HCT116 (cell line): ENCODE data around the gene SLC7A11. TPM values are rescaled to one million over a fixed set of nuclear protein-coding genes. Genes with fewer than 3 reads are reported as not detected.

Experiments
- ATAC-seq: fragments of 200-7000 bp; cut with Tn5 transposase; 2 replicates; pipeline ENCODE4 v1.9.1; 2020; ENCODE audit warnings: mild to moderate bottlenecking, moderate library complexity
- BruUV-seq: library from RNA; stranded (reverse); fragments of 400-500 nt; replicated peaks from 2 replicates; lab custom pipeline; 2021; lab: Mats Ljungman, UMichigan
- CTCF ChIA-PET: fragments of 300-600 bp; sonication (Branson Sonifier 250); formaldehyde crosslinking; loops from one replicate; lab custom pipeline; 2021; ENCODE audit warnings: antibody characterized with exemption; lab: Charles Lee
- POLR2A ChIA-PET: fragments of 300-600, 350-600 bp; sonication (Branson Sonifier 250); formaldehyde crosslinking; loops from one replicate; lab custom pipeline; 2021; ENCODE audit warnings: antibody characterized with exemption; lab: Charles Lee
- RAD21 ChIA-PET, 2 experiments: fragments of 300-600 bp; sonication (Branson Sonifier 250); formaldehyde crosslinking; loops; one replicate each; lab custom pipeline; 2023; ENCODE audit warnings: low total read pairs in 2 of 2; ENCODE audit not compliant: uncharacterized antibody in 2 of 2, unreplicated experiment in 2 of 2, low non-redundant PET in 1 of 2; lab: Charles Lee
- DNase-seq: peaks from one replicate; pipeline ENCODE4 v3.0.0-alpha.2; 2010; ENCODE audit warnings: low read depth, low spot score
- H2AFZ ChIP-seq: fragments of 200-600 bp; shearing (Covaris generic), sonication (generic); 2 replicates; pipeline ENCODE4 v1.6.1; 2017; ENCODE audit warnings: low read depth, mixed run types, mixed read lengths, antibody characterized with exemption, low read length; ENCODE audit not compliant: poor library complexity, severe bottlenecking
- H3K27ac ChIP-seq: 2 replicates; pipeline ENCODE4 v1.5.1; 2012; ENCODE audit warnings: low read depth, low read length
- H3K27me3 ChIP-seq: fragments of 200-600 bp; sonication (generic); 2 replicates; pipeline ENCODE4 v1.6.1; 2016; ENCODE audit warnings: mixed run types, low read length, mixed read lengths; ENCODE audit not compliant: insufficient read depth
- H3K36me3 ChIP-seq, 2 experiments: fragments of 200-500 bp in 1 of 2; fragments of 200-600 bp in 1 of 2; sonication (Bioruptor generic) in 1 of 2; sonication (generic) in 1 of 2; 2 replicates each; pipeline versions ENCODE4 v1.5.1 to v1.6.1; 2014 to 2016; ENCODE audit warnings: low read length in 2 of 2, inconsistent platforms in 1 of 2, mixed read lengths in 1 of 2, mixed run types in 1 of 2; ENCODE audit not compliant: insufficient read depth in 2 of 2, control insufficient read depth in 1 of 2
- H3K4me1 ChIP-seq, 2 experiments: fragments of 200-600 bp in 1 of 2; sonication (generic) in 1 of 2; 2 replicates each; pipeline versions ENCODE4 v1.5.1 to v1.6.1; 2012 to 2017; ENCODE audit warnings: low read length in 2 of 2, inconsistent platforms in 1 of 2, mild to moderate bottlenecking in 1 of 2, mixed read lengths in 1 of 2, mixed run types in 1 of 2, moderate library complexity in 1 of 2; ENCODE audit not compliant: insufficient read depth in 2 of 2, control insufficient read depth in 1 of 2
- H3K4me2 ChIP-seq: fragments of 200-600 bp; sonication (generic); 2 replicates; pipeline ENCODE4 v1.6.1; 2017; ENCODE audit warnings: mixed run types, low read length, mixed read lengths
- H3K4me3 ChIP-seq, 2 experiments: fragments of 200-600 bp in 1 of 2; sonication (generic) in 1 of 2; replicated peaks in 1 of 2; 2 replicates each; pipeline ENCODE4 v1.5.1; 2011 to 2016; ENCODE audit warnings: low read length in 2 of 2, control low read depth in 1 of 2, low read depth in 1 of 2, mild to moderate bottlenecking in 1 of 2, mixed read lengths in 1 of 2, mixed run types in 1 of 2
- H3K79me2 ChIP-seq: fragments of 200-600 bp; sonication (generic); 2 replicates; pipeline ENCODE4 v1.6.1; 2017; ENCODE audit warnings: mild to moderate bottlenecking, mixed run types, low read length, moderate library complexity, mixed read lengths; ENCODE audit not compliant: insufficient read depth
- H3K9ac ChIP-seq: fragments of 200-600 bp; sonication (generic); 2 replicates; pipeline ENCODE4 v1.6.1; 2016; ENCODE audit warnings: low read length, mixed read lengths
- H3K9me2 ChIP-seq: fragments of 200-600 bp; sonication (generic), shearing (Covaris generic); 2 replicates; pipeline ENCODE4 v1.6.1; 2017; ENCODE audit warnings: mixed run types, mild to moderate bottlenecking, moderate library complexity; ENCODE audit not compliant: insufficient read depth
- H3K9me3 ChIP-seq, 2 experiments: fragments of 200-500 bp in 1 of 2; fragments of 200-600 bp in 1 of 2; sonication (Bioruptor generic) in 1 of 2; sonication (generic) in 1 of 2; 2 replicates each; pipeline ENCODE4 v1.6.1; 2014 to 2017; ENCODE audit warnings: low read length in 2 of 2, mixed read lengths in 2 of 2, inconsistent platforms in 1 of 2, low read depth in 1 of 2, mild to moderate bottlenecking in 1 of 2, mixed run types in 1 of 2, moderate library complexity in 1 of 2; ENCODE audit not compliant: control insufficient read depth in 1 of 2, insufficient read depth in 1 of 2
- H4K20me1 ChIP-seq: fragments of 200-600 bp; sonication (generic), shearing (Covaris generic); 2 replicates; pipeline ENCODE4 v1.6.1; 2017; ENCODE audit warnings: mixed run types, mild to moderate bottlenecking, moderate library complexity; ENCODE audit not compliant: insufficient read depth
- CBX3 ChIP-seq: IDR thresholded peaks from 2 replicates; pipeline ENCODE4 v1.6.1; 2012; ENCODE audit warnings: low read depth
- EGR1 ChIP-seq: IDR thresholded peaks from 2 replicates; pipeline ENCODE4 v1.6.1; 2012; ENCODE audit warnings: low read depth
- EZH2 ChIP-seq: fragments of 200-600 bp; sonication (generic); IDR thresholded peaks from 2 replicates; pipeline ENCODE4 v1.6.1; 2017; ENCODE audit warnings: antibody characterized with exemption, mixed run types
- EZH2phosphoT487 ChIP-seq: fragments of 200-600 bp; IDR thresholded peaks from 2 replicates; pipeline ENCODE4 v1.6.1; 2018; ENCODE audit warnings: antibody characterized with exemption, borderline replicate concordance
- FOSL1 ChIP-seq: IDR thresholded peaks from 2 replicates; pipeline ENCODE4 v1.6.1; 2012; ENCODE audit warnings: low read depth
- MAX ChIP-seq: IDR thresholded peaks from 2 replicates; pipeline ENCODE4 v1.6.1; 2012
- POLR2A ChIP-seq: IDR thresholded peaks from 2 replicates; pipeline ENCODE4 v1.7.0; 2011; ENCODE audit warnings: borderline replicate concordance; ENCODE audit not compliant: insufficient read depth, insufficient read length; ENCODE audit errors: extremely low read depth
- POLR2AphosphoS5 ChIP-seq: IDR thresholded peaks from 2 replicates; pipeline ENCODE4 v1.6.1; 2011; ENCODE audit warnings: mild to moderate bottlenecking, low read depth, low read length, moderate library complexity
- SIN3A ChIP-seq: IDR thresholded peaks from 2 replicates; pipeline ENCODE4 v1.6.1; 2012; ENCODE audit warnings: low read depth
- SP1 ChIP-seq: IDR thresholded peaks from 2 replicates; pipeline ENCODE4 v1.6.1; 2012; ENCODE audit warnings: low read depth
- YY1 ChIP-seq: IDR thresholded peaks from 2 replicates; pipeline ENCODE4 v1.6.1; 2011; ENCODE audit warnings: low read length, low read depth, moderate library complexity, mild to moderate bottlenecking; ENCODE audit not compliant: insufficient replicate concordance; ENCODE audit errors: extremely low read depth
- ZFX ChIP-seq: fragments of 450-650 bp; IDR thresholded peaks from 2 replicates; pipeline ENCODE4 v1.6.1; 2017
- ZNF274 ChIP-seq: fragments of 200-500 bp; sonication (Bioruptor generic); IDR thresholded peaks from 2 replicates; pipeline ENCODE4 v1.6.1; 2014; ENCODE audit warnings: mild to moderate bottlenecking, low read depth, low read length, inconsistent platforms
- intact Hi-C: fragments of 100-400 bp; cut with micrococcal nuclease; formaldehyde crosslinking; loops from 2 replicates; pipeline ENCODE4 v1.10.0; 2022
- total RNA-seq: library from RNA; stranded (reverse); gene quantifications from one replicate; pipeline ENCODE4 v1.2.1, GENCODE V29; 2021; ENCODE audit not compliant: unreplicated experiment
- TF ChIP-seq, protein P1 (sequence below): IDR thresholded peaks from 2 replicates; pipeline ENCODE4 v1.6.1; 2012; ENCODE audit warnings: low read depth
- TF ChIP-seq, protein P2 (sequence below), 3 experiments: fragments of 200-600 bp in 1 of 3; sonication (generic) in 1 of 3; IDR thresholded peaks in 2 of 3; conservative IDR thresholded peaks in 1 of 3; 2 replicates each; pipeline ENCODE4 v1.5.1; 2012 to 2017; ENCODE audit warnings: low read depth in 2 of 3, low read length in 2 of 3, antibody characterized with exemption in 1 of 3, borderline replicate concordance in 1 of 3, control low read depth in 1 of 3, mild to moderate bottlenecking in 1 of 3, mixed read lengths in 1 of 3, mixed run types in 1 of 3, moderate library complexity in 1 of 3; ENCODE audit not compliant: insufficient read depth in 1 of 3
- TF ChIP-seq, protein P3 (sequence below): IDR thresholded peaks from 2 replicates; pipeline ENCODE4 v1.6.1; 2012

The SLC7A11 gene
- total RNA-seq, 1 experiment from 2014 or later = 45.8 TPM

DNA sequence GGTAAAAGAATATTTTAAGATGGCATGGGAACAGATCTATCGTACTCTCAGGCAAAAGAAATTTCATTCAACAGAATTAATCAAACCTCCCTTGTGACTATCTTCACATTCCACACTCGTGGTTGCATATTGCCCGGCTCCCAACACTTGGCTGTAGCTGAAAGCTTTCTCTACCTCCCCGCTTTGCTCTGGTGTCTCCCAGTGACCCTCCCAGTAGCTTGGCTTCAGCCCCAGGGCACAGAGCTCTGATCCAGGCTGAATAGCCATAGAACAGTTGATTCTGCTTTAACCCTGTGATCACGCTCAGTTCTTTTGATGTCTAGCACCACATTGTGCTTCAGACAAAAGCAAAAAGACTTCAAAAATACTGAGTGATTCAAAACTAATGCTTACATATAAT lies 24.6 kb downstream of the SLC7A11 start:
- ChIA-PET CTCF (no interaction called here), RAD21 (no interaction called here), POLR2A (no interaction called here)
- no peaks in the 10 kb centered on the region for H3K79me2 ChIP-seq
- H3K4me1 ChIP-seq = no peaks in the 10 kb centered on the region
- H3K36me3 ChIP-seq = peaks cover 0 to 7% of the 10 kb centered on the region in 2 experiments; a peak in 1 of 4 replicates
- BruUV-seq = no TSS peak
- no peaks in the 10 kb centered on the region for H4K20me1 ChIP-seq
- ATAC-seq (no peak), DNase-seq (no peak)
- H3K4me2 ChIP-seq = no peak overlapping the region
- TF ChIP-seq, protein P1, sequence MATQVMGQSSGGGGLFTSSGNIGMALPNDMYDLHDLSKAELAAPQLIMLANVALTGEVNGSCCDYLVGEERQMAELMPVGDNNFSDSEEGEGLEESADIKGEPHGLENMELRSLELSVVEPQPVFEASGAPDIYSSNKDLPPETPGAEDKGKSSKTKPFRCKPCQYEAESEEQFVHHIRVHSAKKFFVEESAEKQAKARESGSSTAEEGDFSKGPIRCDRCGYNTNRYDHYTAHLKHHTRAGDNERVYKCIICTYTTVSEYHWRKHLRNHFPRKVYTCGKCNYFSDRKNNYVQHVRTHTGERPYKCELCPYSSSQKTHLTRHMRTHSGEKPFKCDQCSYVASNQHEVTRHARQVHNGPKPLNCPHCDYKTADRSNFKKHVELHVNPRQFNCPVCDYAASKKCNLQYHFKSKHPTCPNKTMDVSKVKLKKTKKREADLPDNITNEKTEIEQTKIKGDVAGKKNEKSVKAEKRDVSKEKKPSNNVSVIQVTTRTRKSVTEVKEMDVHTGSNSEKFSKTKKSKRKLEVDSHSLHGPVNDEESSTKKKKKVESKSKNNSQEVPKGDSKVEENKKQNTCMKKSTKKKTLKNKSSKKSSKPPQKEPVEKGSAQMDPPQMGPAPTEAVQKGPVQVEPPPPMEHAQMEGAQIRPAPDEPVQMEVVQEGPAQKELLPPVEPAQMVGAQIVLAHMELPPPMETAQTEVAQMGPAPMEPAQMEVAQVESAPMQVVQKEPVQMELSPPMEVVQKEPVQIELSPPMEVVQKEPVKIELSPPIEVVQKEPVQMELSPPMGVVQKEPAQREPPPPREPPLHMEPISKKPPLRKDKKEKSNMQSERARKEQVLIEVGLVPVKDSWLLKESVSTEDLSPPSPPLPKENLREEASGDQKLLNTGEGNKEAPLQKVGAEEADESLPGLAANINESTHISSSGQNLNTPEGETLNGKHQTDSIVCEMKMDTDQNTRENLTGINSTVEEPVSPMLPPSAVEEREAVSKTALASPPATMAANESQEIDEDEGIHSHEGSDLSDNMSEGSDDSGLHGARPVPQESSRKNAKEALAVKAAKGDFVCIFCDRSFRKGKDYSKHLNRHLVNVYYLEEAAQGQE = no peak
- no peak for TF ChIP-seq EZH2phosphoT487
- TF ChIP-seq EZH2 = no peak
- no peak for TF ChIP-seq ZNF274
- TF ChIP-seq MAX = no peak
- no peak for TF ChIP-seq POLR2AphosphoS5
- no peak for TF ChIP-seq FOSL1
- TF ChIP-seq POLR2A = no peak
- TF ChIP-seq YY1 = no peak
- TF ChIP-seq SIN3A = no peak
- TF ChIP-seq EGR1 = no peak
- no peak for TF ChIP-seq CBX3
- TF ChIP-seq, protein P2, sequence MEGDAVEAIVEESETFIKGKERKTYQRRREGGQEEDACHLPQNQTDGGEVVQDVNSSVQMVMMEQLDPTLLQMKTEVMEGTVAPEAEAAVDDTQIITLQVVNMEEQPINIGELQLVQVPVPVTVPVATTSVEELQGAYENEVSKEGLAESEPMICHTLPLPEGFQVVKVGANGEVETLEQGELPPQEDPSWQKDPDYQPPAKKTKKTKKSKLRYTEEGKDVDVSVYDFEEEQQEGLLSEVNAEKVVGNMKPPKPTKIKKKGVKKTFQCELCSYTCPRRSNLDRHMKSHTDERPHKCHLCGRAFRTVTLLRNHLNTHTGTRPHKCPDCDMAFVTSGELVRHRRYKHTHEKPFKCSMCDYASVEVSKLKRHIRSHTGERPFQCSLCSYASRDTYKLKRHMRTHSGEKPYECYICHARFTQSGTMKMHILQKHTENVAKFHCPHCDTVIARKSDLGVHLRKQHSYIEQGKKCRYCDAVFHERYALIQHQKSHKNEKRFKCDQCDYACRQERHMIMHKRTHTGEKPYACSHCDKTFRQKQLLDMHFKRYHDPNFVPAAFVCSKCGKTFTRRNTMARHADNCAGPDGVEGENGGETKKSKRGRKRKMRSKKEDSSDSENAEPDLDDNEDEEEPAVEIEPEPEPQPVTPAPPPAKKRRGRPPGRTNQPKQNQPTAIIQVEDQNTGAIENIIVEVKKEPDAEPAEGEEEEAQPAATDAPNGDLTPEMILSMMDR (IDR thresholded peaks at IDR 0.05 in 2 of 3, conservative IDR thresholded peaks at IDR 0.05 in 1 of 3; ENCODE audit: borderline replicate concordance in 1 of 3, insufficient read depth in 1 of 3, low read depth in 2 of 3, low read length in 2 of 3) = no peak
- no peak for TF ChIP-seq SP1
- TF ChIP-seq, protein P3, sequence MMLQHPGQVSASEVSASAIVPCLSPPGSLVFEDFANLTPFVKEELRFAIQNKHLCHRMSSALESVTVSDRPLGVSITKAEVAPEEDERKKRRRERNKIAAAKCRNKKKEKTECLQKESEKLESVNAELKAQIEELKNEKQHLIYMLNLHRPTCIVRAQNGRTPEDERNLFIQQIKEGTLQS = no peak
- no peak for TF ChIP-seq ZFX
- no peak overlapping the region for H3K4me3 ChIP-seq
- no peaks in the 10 kb centered on the region for H3K9me3 ChIP-seq
- no peaks in the 10 kb centered on the region for H3K9me2 ChIP-seq
- no peak overlapping the region for H3K27ac ChIP-seq
- no peaks in the 10 kb centered on the region for H3K27me3 ChIP-seq
- H2AFZ ChIP-seq = no peak overlapping the region
- intact Hi-C loops = no loop called here
- H3K9ac ChIP-seq = no peak overlapping the region
